Psoas muscle (tissue), 8 donors: ENCODE results near the gene PPP2R3B. TPM values are rescaled to one million over a fixed set of nuclear protein-coding genes. Genes with fewer than 3 reads are reported as not detected.

Experiments used
- ATAC-seq, 4 donors: fragments of 200-7000 bp; cut with Tn5 transposase; one replicate each; pipeline ENCODE4 v1.9.1; 2020; ENCODE audit warnings: moderate library complexity in 3 of 4, mild to moderate bottlenecking in 2 of 4
- DNase-seq, 2 donors: peaks; one replicate each; pipeline ENCODE4 v3.0.0-alpha.2; 2020
- H3K27ac ChIP-seq: fragments of 200-600 bp; one replicate; pipeline ENCODE4 v1.8.0; 2022
- H3K27me3 ChIP-seq, 3 donors: fragments of 200-600 bp in 1 of 3; one replicate each; pipeline versions ENCODE4 v1.6.1 to v1.8.0; 2013 to 2022; ENCODE audit warnings: low read length in 2 of 3, mild to moderate bottlenecking in 2 of 3, moderate library complexity in 1 of 3; ENCODE audit not compliant: insufficient read depth in 3 of 3
- H3K36me3 ChIP-seq, 2 donors: fragments of 200-600 bp in 1 of 2; one replicate each; pipeline versions ENCODE4 v1.6.1 to v1.8.0; 2013 to 2022; ENCODE audit warnings: low read depth in 1 of 2, mild to moderate bottlenecking in 1 of 2, moderate library complexity in 1 of 2; ENCODE audit not compliant: insufficient read depth in 1 of 2
- H3K4me1 ChIP-seq: fragments of 200-600 bp; one replicate; pipeline ENCODE4 v1.8.0; 2022
- H3K4me3 ChIP-seq: fragments of 200-600 bp; one replicate; pipeline ENCODE4 v1.8.0; 2022; ENCODE audit warnings: mild to moderate bottlenecking
- H3K9me3 ChIP-seq: fragments of 200-600 bp; one replicate; pipeline ENCODE4 v1.8.0; 2022
- CTCF ChIP-seq: fragments of 200-600 bp; IDR thresholded peaks from one replicate; pipeline ENCODE4 v1.8.0; 2022; ENCODE audit warnings: antibody characterized with exemption
- WGBS, 3 donors: extraction: QIAGEN DNeasy Blood & Tissue Kit; methylation state at CpG; one replicate each; pipeline versions ENCODE4 v1.1.6 to v1.1.7; 2013; 5-methylcytosine and 5-hydroxymethylcytosine counted together
- intact Hi-C, 2 donors: fragments of 100-400 bp; cut with DNase I; formaldehyde crosslinking; loops; one replicate each; pipeline versions ENCODE4 v1.11.0 to v1.14.2; 2022
- polyA plus RNA-seq, 3 donors: library from polyadenylated mRNA; stranded (reverse); fragments of 200-250 nt; gene quantifications; one replicate each; pipeline ENCODE4 v1.2.3, GENCODE V29; 2013
- total RNA-seq, 4 donors: library from RNA; stranded (reverse); fragmentation: NEBNext Ultra II Directional in 2 of 4; extraction: Animal tissue kit (Norgen Biotek cat#: 25700) in 2 of 4; gene quantifications; one replicate each; pipeline versions ENCODE4 v1.2.1 to v1.2.4, GENCODE V29; 2021 to 2023
- donor health status: healthy with polysubstance abuse.
- donor health status: DM: no; HTN: no; CAD: no; lungs with moderate emphysema.
- donor health status: Bipolar disorder and iron deficiency.
- donor health status: healthy.
- donor health status: DM: yes; HTN: yes; CAD: no.
- donor health status: DM: no; HTN: no; CAD: no.
- donor health status: DM: no; HTN: no; CAD: no.
- donor health status: DM: yes; HTN: yes; CAD: no.

PPP2R3B gene
- total and polyA plus RNA-seq, 7 donors, result 32.3 to 156 (median 77.2) TPM

DNA sequence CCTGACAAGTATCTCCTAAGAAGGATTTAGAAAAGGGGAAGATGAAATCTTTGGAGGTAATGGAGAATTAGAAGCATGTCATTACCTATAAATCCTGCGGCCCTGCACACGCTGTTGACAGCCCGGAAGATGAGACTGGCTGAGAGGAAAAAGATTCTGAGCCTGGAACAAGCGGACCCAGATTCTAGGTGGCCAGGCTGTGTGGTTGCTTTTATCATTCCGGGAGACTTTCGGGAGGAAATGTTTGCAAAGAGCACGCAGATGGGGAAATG lies 5.8 kb upstream of the PPP2R3B start:
- DNase-seq, result no peak
- no peak overlapping the region for H3K27ac ChIP-seq
- H3K36me3 ChIP-seq, result no peaks in the 10 kb centered on the region
- H3K4me3 ChIP-seq, result no peak overlapping the region
- WGBS, 3 donors, result 82 to 88% (median 84%) methylated on average over 7 of the region's 7 CpGs
- H3K9me3 ChIP-seq, result no peaks in the 10 kb centered on the region
- no peaks in the 10 kb centered on the region for H3K27me3 ChIP-seq
- H3K4me1 ChIP-seq, result no peaks in the 10 kb centered on the region
- no peak for TF ChIP-seq CTCF
- no peak for ATAC-seq
- intact Hi-C loops, result no loop called here

DNA sequence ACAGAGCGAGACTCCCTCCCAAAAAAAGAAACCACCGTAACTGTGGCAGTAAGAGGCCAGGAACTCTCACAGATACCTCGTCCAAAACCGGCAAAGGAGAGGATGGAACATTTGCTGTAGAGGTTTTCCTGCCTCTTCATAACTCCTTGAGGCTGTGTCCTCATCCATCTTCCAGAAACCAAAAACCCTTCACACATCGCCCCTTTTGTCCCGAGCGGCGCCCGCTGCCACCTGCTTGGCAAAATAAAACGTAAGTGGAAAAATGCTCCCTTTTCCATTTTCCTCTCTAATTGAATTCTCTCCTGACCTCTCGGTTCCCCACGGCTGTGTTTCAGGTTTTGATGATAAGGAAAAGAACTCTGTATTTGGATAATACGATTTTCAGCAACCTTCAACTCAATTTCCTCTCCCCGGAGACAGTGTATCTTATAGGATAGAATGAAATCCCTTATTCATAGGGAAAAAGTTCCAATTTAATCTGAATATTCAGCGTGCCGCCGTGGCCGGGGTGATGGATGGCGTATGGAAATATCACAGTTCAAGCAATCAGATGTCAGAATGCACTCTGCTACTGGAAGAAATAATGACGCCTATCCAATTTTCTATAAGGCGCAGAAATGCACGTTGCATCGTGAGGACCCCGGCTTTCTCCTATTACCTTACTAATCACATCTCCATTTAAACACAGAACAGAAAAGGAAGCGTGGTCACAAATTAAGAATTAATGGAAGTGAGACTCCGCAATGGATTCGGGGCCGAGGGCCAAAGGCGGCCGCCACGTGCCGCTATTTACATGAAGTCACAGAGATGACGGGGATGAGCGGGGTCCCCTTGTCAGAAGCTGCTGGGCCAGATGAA lies 5.2 kb upstream of the PPP2R3B start:
- 85 to 87% (median 86%) methylated on average over 34 of the region's 34 CpGs for WGBS, 3 donors
- DNase-seq, result no peak
- intact Hi-C loops, result no loop called here

GRCh38 chrX:390459-390858 lies 3.8 kb upstream of the PPP2R3B start:
- no peak overlapping the region for H3K27ac ChIP-seq
- H3K4me3 ChIP-seq, result no peak overlapping the region
- no peak for ATAC-seq
- no peaks in the 10 kb centered on the region for H3K9me3 ChIP-seq
- H3K36me3 ChIP-seq, result no peaks in the 10 kb centered on the region
- no peak for TF ChIP-seq CTCF
- no peak for DNase-seq
- intact Hi-C loops, result no loop called here
- H3K27me3 ChIP-seq, result no peaks in the 10 kb centered on the region
- H3K4me1 ChIP-seq, result no peaks in the 10 kb centered on the region
- 93 to 96% (median 95%) methylated on average over 13 of the region's 13 CpGs for WGBS, 3 donors

More for the DNA sequence above, 5.2 kb upstream of the PPP2R3B start:
- ATAC-seq, result no peak
- no peak overlapping the region for H3K27ac ChIP-seq
- H3K4me3 ChIP-seq, result no peak overlapping the region
- no peak for TF ChIP-seq CTCF
- H3K36me3 ChIP-seq, result no peaks in the 10 kb centered on the region
- H3K4me1 ChIP-seq, result no peaks in the 10 kb centered on the region
- no peaks in the 10 kb centered on the region for H3K27me3 ChIP-seq
- H3K9me3 ChIP-seq, result no peaks in the 10 kb centered on the region

DNA sequence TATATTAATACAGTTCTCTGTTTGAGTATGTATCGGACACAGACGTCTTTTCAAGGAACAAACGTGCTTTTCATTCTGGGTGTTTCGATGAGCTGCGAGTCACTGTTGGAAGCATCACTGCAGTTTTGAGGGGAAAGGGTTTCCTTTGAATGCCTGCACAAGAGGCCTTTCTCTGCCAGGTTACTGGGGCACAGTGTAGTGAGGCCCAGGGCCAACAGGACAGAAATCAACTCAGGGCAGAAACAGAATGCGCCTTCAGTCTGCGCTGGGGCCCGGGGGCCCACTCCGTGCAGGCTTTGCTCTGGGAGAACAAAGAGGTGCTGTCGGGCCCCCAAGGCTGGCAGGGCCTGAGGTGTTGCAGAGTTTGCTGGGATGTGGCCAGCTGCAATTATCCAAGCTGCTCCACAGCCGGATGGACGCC lies 2.3 kb upstream of the PPP2R3B start:
- 83 to 87% (median 86%) methylated on average over 12 of the region's 12 CpGs for WGBS, 3 donors
- H3K27ac ChIP-seq, result no peak overlapping the region
- no peaks in the 10 kb centered on the region for H3K9me3 ChIP-seq
- H3K36me3 ChIP-seq, result no peaks in the 10 kb centered on the region
- DNase-seq (no peak), ATAC-seq (no peak)
- no peak overlapping the region for H3K4me3 ChIP-seq
- no peaks in the 10 kb centered on the region for H3K27me3 ChIP-seq
- no peak for TF ChIP-seq CTCF
- no peaks in the 10 kb centered on the region for H3K4me1 ChIP-seq
- intact Hi-C loops, result no loop called here

DNA sequence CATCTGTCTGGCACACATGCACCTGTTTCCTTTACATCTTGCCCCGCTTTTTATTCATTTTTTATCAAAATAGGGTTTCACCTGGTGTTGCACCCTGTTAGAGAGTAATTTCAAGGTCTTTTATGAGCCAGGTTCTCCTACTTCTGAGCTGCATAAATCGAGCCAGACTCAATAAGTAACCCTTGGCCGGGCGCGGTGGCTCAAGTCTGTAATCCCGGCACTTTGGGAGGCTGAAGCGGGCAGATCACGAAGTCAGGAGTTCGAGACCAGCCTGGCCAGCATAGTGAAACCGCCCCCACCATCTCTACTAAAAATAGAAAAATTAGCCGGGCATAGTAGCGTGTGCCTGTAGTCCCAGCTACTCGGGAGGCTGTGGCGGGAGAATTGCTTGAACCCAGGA lies 1.0 kb upstream of the PPP2R3B start:
- intact Hi-C loops, result no loop called here
- no peaks in the 10 kb centered on the region for H3K9me3 ChIP-seq
- 66 to 72% (median 68%) methylated on average over 14 of the region's 14 CpGs for WGBS, 3 donors
- no peak for TF ChIP-seq CTCF
- ATAC-seq, result no peak
- no peaks in the 10 kb centered on the region for H3K36me3 ChIP-seq
- H3K4me1 ChIP-seq, result no peaks in the 10 kb centered on the region
- H3K27ac ChIP-seq, result peak overlapping the region; percentile 99
- no peaks in the 10 kb centered on the region for H3K27me3 ChIP-seq
- DNase-seq, result no peak
- peak overlapping the region; percentile 87 for H3K4me3 ChIP-seq
